Adipose tissue (tissue), 3 donors: Measurements from ENCODE around the gene LRRC75A. TPM values are rescaled to one million over a fixed set of nuclear protein-coding genes. Genes with fewer than 3 reads are reported as not detected.
"Not testable (repeated sequence)": the region's sequence is repeated elsewhere in the genome, so short reads cannot be mapped to it uniquely, and the experiment has no call there.

Experiments
- H3K27ac ChIP-seq: one replicate; pipeline ENCODE4 v1.5.1; 2013; ENCODE audit warnings: low read depth, low read length
- WGBS, 3 donors: extraction: QIAGEN DNeasy Blood & Tissue Kit; methylation state at CpG; one replicate each; pipeline ENCODE4 v1.1.7; 2013; 5-methylcytosine and 5-hydroxymethylcytosine counted together
- polyA plus RNA-seq, 3 donors: library from polyadenylated mRNA; stranded (reverse); fragments of 200-250 nt; gene quantifications; one replicate each; pipeline ENCODE4 v1.2.3, GENCODE V29; 2013
- donor health status: healthy with polysubstance abuse.
- donor health status: Bipolar disorder and iron deficiency.
- donor health status: healthy.

LRRC75A gene
- polyA plus RNA-seq: 1 to 10 TPM in 2 of 3 donors, under 1 TPM in 1; 0.86 to 1.9 (median 1.3) TPM

- 1 to 2% (median 2%) methylated on average over 74 to 134 of the region's 134 CpGs for WGBS, 3 donors
- H3K27ac ChIP-seq: no peak within 1 kb of the TSS
Observed at GRCh38 chr17:16491703-16492612, at the start of gene LRRC75A. Gene LRRC75A, minus strand, starts transcription at chr17:16492193. Its CDS starts 203 bp downstream, at chr17:16491990.

GRCh38 chr17:16537130-16537458 is 45.1 kb upstream of the LRRC75A start:
- 44 to 50% (median 47%) methylated on average over 2 of the region's 2 CpGs for WGBS, 3 donors
- H3K27ac ChIP-seq: no peak overlapping the region

GRCh38 chr17:16534236-16534635 is 42.2 kb upstream of the LRRC75A start:
- H3K27ac ChIP-seq: no peak overlapping the region
- WGBS, 3 donors: 93 to 96% (median 96%) methylated on average over 1 of the region's 1 CpG

GRCh38 chr17:16529906-16530305 is 37.9 kb upstream of the LRRC75A start:
- 76 to 88% (median 83%) methylated on average over 4 of the region's 4 CpGs for WGBS, 3 donors
- H3K27ac ChIP-seq: no peak overlapping the region

GRCh38 chr17:16527298-16527697 is 35.3 kb upstream of the LRRC75A start:
- WGBS, 3 donors: 78 to 91% (median 88%) methylated on average over 4 of the region's 4 CpGs
- no peak overlapping the region for H3K27ac ChIP-seq

- H3K27ac ChIP-seq: not testable (repeated sequence)
- 85 to 94% (median 92%) methylated on average over 6 of the region's 6 CpGs for WGBS, 3 donors
Observed at GRCh38 chr17:16525556-16525955, 33.6 kb upstream of the LRRC75A start.

GRCh38 chr17:16521070-16521727 is 29.2 kb upstream of the LRRC75A start:
- no peak overlapping the region for H3K27ac ChIP-seq
- 27 to 30% (median 30%) methylated on average over 7 of the region's 7 CpGs for WGBS, 3 donors

- H3K27ac ChIP-seq: no peak overlapping the region
Observed at GRCh38 chr17:16519021-16519420, 27.0 kb upstream of the LRRC75A start.

GRCh38 chr17:16517477-16517876 is 25.5 kb upstream of the LRRC75A start:
- 92% methylated on average over 7 of the region's 7 CpGs for WGBS, 3 donors
- no peak overlapping the region for H3K27ac ChIP-seq

GRCh38 chr17:16516594-16517051 is 24.6 kb upstream of the LRRC75A start:
- 16 to 28% (median 21%) methylated on average over 16 of the region's 16 CpGs for WGBS, 3 donors
- no peak overlapping the region for H3K27ac ChIP-seq

- no peak overlapping the region for H3K27ac ChIP-seq
- WGBS, 3 donors: 77 to 88% (median 87%) methylated on average over 4 of the region's 4 CpGs
Observed at GRCh38 chr17:16515933-16516332, 23.9 kb upstream of the LRRC75A start.

GRCh38 chr17:16513873-16514272 is 21.9 kb upstream of the LRRC75A start:
- H3K27ac ChIP-seq: no peak overlapping the region
- WGBS, 3 donors: 66 to 77% (median 68%) methylated on average over 6 of the region's 6 CpGs

- 27 to 79% (median 41%) methylated on average over 4 of the region's 4 CpGs for WGBS, 3 donors
- no peak overlapping the region for H3K27ac ChIP-seq
Observed at GRCh38 chr17:16512011-16512410, 20.0 kb upstream of the LRRC75A start.

- WGBS, 3 donors: 64 to 79% (median 78%) methylated on average over 1 of the region's 1 CpG
- no peak overlapping the region for H3K27ac ChIP-seq
Observed at GRCh38 chr17:16511593-16511992, 19.6 kb upstream of the LRRC75A start.

- no peak overlapping the region for H3K27ac ChIP-seq
- 69 to 76% (median 72%) methylated on average over 8 of the region's 8 CpGs for WGBS, 3 donors
Observed at GRCh38 chr17:16507918-16508533, 16.0 kb upstream of the LRRC75A start.

GRCh38 chr17:16506188-16506587 is 14.2 kb upstream of the LRRC75A start:
- H3K27ac ChIP-seq: no peak overlapping the region
- WGBS, 3 donors: 93 to 96% (median 96%) methylated on average over 3 of the region's 3 CpGs

- no peak overlapping the region for H3K27ac ChIP-seq
- 57 to 92% (median 86%) methylated on average over 3 of the region's 3 CpGs for WGBS, 3 donors
Observed at GRCh38 chr17:16504984-16505383, 13.0 kb upstream of the LRRC75A start.

- 84 to 86% (median 85%) methylated on average over 12 of the region's 12 CpGs for WGBS, 3 donors
Observed at GRCh38 chr17:16496820-16497489, 5.0 kb upstream of the LRRC75A start.

More at GRCh38 chr17:16496820-16497489, 5.0 kb upstream of the LRRC75A start:
- no peak overlapping the region for H3K27ac ChIP-seq
